ENCODE data around the gene RAB11FIP5.

DNA sequence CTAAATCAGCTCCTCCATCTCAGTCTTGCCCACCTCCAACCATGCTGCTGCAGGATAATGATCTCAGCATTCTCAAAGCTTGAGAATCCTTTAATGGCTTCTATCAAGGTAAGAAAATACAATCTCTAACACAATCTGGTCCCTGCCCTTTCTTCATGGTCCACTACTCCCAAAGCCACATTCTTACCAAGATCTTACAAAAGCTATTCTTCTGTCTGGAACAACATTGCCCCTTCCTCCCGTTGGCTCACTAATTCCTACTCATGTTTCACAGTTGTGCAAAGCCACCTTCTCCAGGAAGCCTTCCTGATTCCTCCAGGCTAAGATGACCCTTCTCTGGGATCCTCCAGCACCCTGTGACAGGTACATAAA is 35.3 kb downstream of the RAB11FIP5 start:
- TF ChIP-seq RARB (CRISPR knock-in tag; IDR thresholded peaks at IDR 0.05), result no peak
- TF ChIP-seq ZC3H10 (CRISPR knock-in tag; IDR thresholded peaks at IDR 0.05), result no peak
- no peak for TF ChIP-seq ESRRG (CRISPR knock-in tag; IDR thresholded peaks at IDR 0.05)
- TF ChIP-seq, protein P1, sequence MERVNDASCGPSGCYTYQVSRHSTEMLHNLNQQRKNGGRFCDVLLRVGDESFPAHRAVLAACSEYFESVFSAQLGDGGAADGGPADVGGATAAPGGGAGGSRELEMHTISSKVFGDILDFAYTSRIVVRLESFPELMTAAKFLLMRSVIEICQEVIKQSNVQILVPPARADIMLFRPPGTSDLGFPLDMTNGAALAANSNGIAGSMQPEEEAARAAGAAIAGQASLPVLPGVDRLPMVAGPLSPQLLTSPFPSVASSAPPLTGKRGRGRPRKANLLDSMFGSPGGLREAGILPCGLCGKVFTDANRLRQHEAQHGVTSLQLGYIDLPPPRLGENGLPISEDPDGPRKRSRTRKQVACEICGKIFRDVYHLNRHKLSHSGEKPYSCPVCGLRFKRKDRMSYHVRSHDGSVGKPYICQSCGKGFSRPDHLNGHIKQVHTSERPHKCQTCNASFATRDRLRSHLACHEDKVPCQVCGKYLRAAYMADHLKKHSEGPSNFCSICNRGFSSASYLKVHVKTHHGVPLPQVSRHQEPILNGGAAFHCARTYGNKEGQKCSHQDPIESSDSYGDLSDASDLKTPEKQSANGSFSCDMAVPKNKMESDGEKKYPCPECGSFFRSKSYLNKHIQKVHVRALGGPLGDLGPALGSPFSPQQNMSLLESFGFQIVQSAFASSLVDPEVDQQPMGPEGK (CRISPR knock-in tag; IDR thresholded peaks at IDR 0.05; ENCODE audit: borderline replicate concordance), result no peak
- TF ChIP-seq ZNF565 (CRISPR knock-in tag; conservative IDR thresholded peaks at IDR 0.05; ENCODE audit: low read depth), result no peak
- TF ChIP-seq GLIS3 (CRISPR knock-in tag; IDR thresholded peaks at IDR 0.05), result no peak
- no peak for TF ChIP-seq CSDC2 (CRISPR knock-in tag; IDR thresholded peaks at IDR 0.05)
- TF ChIP-seq, protein P2, sequence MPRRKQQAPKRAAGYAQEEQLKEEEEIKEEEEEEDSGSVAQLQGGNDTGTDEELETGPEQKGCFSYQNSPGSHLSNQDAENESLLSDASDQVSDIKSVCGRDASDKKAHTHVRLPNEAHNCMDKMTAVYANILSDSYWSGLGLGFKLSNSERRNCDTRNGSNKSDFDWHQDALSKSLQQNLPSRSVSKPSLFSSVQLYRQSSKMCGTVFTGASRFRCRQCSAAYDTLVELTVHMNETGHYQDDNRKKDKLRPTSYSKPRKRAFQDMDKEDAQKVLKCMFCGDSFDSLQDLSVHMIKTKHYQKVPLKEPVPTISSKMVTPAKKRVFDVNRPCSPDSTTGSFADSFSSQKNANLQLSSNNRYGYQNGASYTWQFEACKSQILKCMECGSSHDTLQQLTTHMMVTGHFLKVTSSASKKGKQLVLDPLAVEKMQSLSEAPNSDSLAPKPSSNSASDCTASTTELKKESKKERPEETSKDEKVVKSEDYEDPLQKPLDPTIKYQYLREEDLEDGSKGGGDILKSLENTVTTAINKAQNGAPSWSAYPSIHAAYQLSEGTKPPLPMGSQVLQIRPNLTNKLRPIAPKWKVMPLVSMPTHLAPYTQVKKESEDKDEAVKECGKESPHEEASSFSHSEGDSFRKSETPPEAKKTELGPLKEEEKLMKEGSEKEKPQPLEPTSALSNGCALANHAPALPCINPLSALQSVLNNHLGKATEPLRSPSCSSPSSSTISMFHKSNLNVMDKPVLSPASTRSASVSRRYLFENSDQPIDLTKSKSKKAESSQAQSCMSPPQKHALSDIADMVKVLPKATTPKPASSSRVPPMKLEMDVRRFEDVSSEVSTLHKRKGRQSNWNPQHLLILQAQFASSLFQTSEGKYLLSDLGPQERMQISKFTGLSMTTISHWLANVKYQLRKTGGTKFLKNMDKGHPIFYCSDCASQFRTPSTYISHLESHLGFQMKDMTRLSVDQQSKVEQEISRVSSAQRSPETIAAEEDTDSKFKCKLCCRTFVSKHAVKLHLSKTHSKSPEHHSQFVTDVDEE (CRISPR knock-in tag; IDR thresholded peaks at IDR 0.05), result no peak
- no peak for TF ChIP-seq ZNF70 (CRISPR knock-in tag; IDR thresholded peaks at IDR 0.05)
- TF ChIP-seq ZFP3 (CRISPR knock-in tag; IDR thresholded peaks at IDR 0.05), result no peak
